ENCODE results near the gene XXYLT1. TPM values are rescaled to one million over a fixed set of nuclear protein-coding genes. Genes with fewer than 3 reads are reported as not detected.

Gene XXYLT1
- polyA plus RNA-seq, 1 donor (not counting 4 experiments of a cell fraction or from before 2014, with no cell fraction given) = 11.1 TPM

GRCh38 chr3:195146131-195146530 is 124.8 kb downstream of the XXYLT1 start:
- TF ChIP-seq EZH2 (IDR thresholded peaks at IDR 0.05; ENCODE audit: low read length) (no peak), CTCF (optimal IDR thresholded peaks at IDR 0.05 in 1 of 3, IDR thresholded peaks at IDR 0.05 in 1 of 3, conservative IDR thresholded peaks at IDR 0.05 in 1 of 3; ENCODE audit: extremely low read depth in 1 of 3, insufficient read depth in 2 of 3, low read length in 3 of 3) (no peak)
- Histone ChIP-seq H2AFZ (ENCODE audit: control insufficient read depth, low read length) (no peak overlapping the region), H3K36me3 (ENCODE audit: control insufficient read depth in 2 of 2, extremely low read depth in 1 of 2, insufficient read depth in 2 of 2, low read length in 2 of 2) (no peaks in the 10 kb centered on the region), H3K9ac (ENCODE audit: control insufficient read depth, extremely low read depth, insufficient read depth, low read length) (no peak overlapping the region), H3K27me3 (ENCODE audit: control insufficient read depth, extremely low read depth, insufficient read depth, low read length) (no peaks in the 10 kb centered on the region), H4K20me1 (ENCODE audit: control insufficient read depth, extremely low read depth, insufficient read depth, low read length) (no peaks in the 10 kb centered on the region), H3K9me3 (ENCODE audit: control insufficient read depth, low read depth, low read length) (no peaks in the 10 kb centered on the region), H3K4me1 (ENCODE audit: control insufficient read depth, extremely low read depth, insufficient read depth, low read length) (no peaks in the 10 kb centered on the region), H3K27ac (ENCODE audit: control insufficient read depth, insufficient read depth, low read length) (no peak overlapping the region), H3K79me2 (ENCODE audit: control insufficient read depth, insufficient read depth, low read length) (no peaks in the 10 kb centered on the region), H3K4me3 (ENCODE audit: control insufficient read depth in 2 of 3, extremely low read depth in 1 of 3, insufficient read depth in 2 of 3, low read depth in 1 of 3, low read length in 3 of 3) (no peak overlapping the region), H3K9me1 (ENCODE audit: control insufficient read depth, extremely low read depth, insufficient read depth, low read length) (no peaks in the 10 kb centered on the region), H3K4me2 (ENCODE audit: control insufficient read depth, extremely low read depth, insufficient read depth, low read depth, low read length) (no peak overlapping the region)
- dilution Hi-C loops (cut with MboI; ENCODE audit: extremely low pct_ligation_motif_present, low sequenced_read_pairs) = no loop called here
- FAIRE-seq = no peak
- no peak for DNase-seq (ENCODE audit: low read depth, low spot score)

GRCh38 chr3:195145579-195145978 is 125.4 kb downstream of the XXYLT1 start:
- no peak for DNase-seq (ENCODE audit: low read depth, low spot score)
- no peak overlapping the region for H3K27ac ChIP-seq (ENCODE audit: control insufficient read depth, insufficient read depth, low read length)
- no peaks in the 10 kb centered on the region for H4K20me1 ChIP-seq (ENCODE audit: control insufficient read depth, extremely low read depth, insufficient read depth, low read length)
- no peak for TF ChIP-seq CTCF (optimal IDR thresholded peaks at IDR 0.05 in 1 of 3, IDR thresholded peaks at IDR 0.05 in 1 of 3, conservative IDR thresholded peaks at IDR 0.05 in 1 of 3; ENCODE audit: extremely low read depth in 1 of 3, insufficient read depth in 2 of 3, low read length in 3 of 3)
- TF ChIP-seq EZH2 (IDR thresholded peaks at IDR 0.05; ENCODE audit: low read length) = no peak
- H3K4me2 ChIP-seq (ENCODE audit: control insufficient read depth, extremely low read depth, insufficient read depth, low read depth, low read length) = no peak overlapping the region
- H3K9me3 ChIP-seq (ENCODE audit: control insufficient read depth, low read depth, low read length) = peaks cover 2% of the 10 kb centered on the region
- H3K4me1 ChIP-seq (ENCODE audit: control insufficient read depth, extremely low read depth, insufficient read depth, low read length) = no peaks in the 10 kb centered on the region
- no peaks in the 10 kb centered on the region for H3K27me3 ChIP-seq (ENCODE audit: control insufficient read depth, extremely low read depth, insufficient read depth, low read length)
- H3K4me3 ChIP-seq (ENCODE audit: control insufficient read depth in 2 of 3, extremely low read depth in 1 of 3, insufficient read depth in 2 of 3, low read depth in 1 of 3, low read length in 3 of 3) = no peak overlapping the region
- H3K9ac ChIP-seq (ENCODE audit: control insufficient read depth, extremely low read depth, insufficient read depth, low read length) = no peak overlapping the region
- FAIRE-seq = no peak
- no peaks in the 10 kb centered on the region for H3K9me1 ChIP-seq (ENCODE audit: control insufficient read depth, extremely low read depth, insufficient read depth, low read length)
- dilution Hi-C loops (cut with MboI; ENCODE audit: extremely low pct_ligation_motif_present, low sequenced_read_pairs) = no loop called here
- H3K79me2 ChIP-seq (ENCODE audit: control insufficient read depth, insufficient read depth, low read length) = no peaks in the 10 kb centered on the region
- no peaks in the 10 kb centered on the region for H3K36me3 ChIP-seq (ENCODE audit: control insufficient read depth in 2 of 2, extremely low read depth in 1 of 2, insufficient read depth in 2 of 2, low read length in 2 of 2)
- H2AFZ ChIP-seq (ENCODE audit: control insufficient read depth, low read length) = no peak overlapping the region
